Mesothelial cell of epicardium (in vitro differentiated cells): ENCODE results near the gene CACNA2D3. TPM values are rescaled to one million over a fixed set of nuclear protein-coding genes. Genes with fewer than 3 reads are reported as not detected.

Source experiments
- DNase-seq, 2 experiments: peaks; one replicate each; pipeline ENCODE4 v3.0.0; 2021; ENCODE audit warnings: low spot score in 2 of 2; ENCODE audit not compliant: unreplicated experiment in 2 of 2
- H3K27ac Mint-ChIP-seq: 2 replicates; pipeline ENCODE4 v1.8.0; 2021; ENCODE audit warnings: mixed read lengths
- H3K27me3 Mint-ChIP-seq: 2 replicates; pipeline ENCODE4 v1.8.0; 2021; ENCODE audit warnings: low read depth, mixed read lengths
- H3K36me3 Mint-ChIP-seq: 2 replicates; pipeline ENCODE4 v1.8.0; 2021; ENCODE audit warnings: mixed read lengths
- H3K4me1 Mint-ChIP-seq: 2 replicates; pipeline ENCODE4 v1.8.0; 2021; ENCODE audit warnings: mixed read lengths
- H3K4me3 Mint-ChIP-seq: 2 replicates; pipeline ENCODE4 v1.8.0; 2021; ENCODE audit warnings: mild to moderate bottlenecking, moderate library complexity, mixed read lengths
- H3K9me3 Mint-ChIP-seq: 2 replicates; pipeline ENCODE4 v1.8.0; 2021; ENCODE audit warnings: mixed read lengths
- CTCF ChIP-seq: fragments of 200-600 bp; sonication (generic); IDR thresholded peaks from one replicate; pipeline ENCODE4 v1.5.0; 2021; ENCODE audit warnings: antibody characterized with exemption; ENCODE audit not compliant: unreplicated experiment
- total RNA-seq: library from RNA; stranded (reverse); gene quantifications from 3 replicates; pipeline ENCODE4 v1.2.1, GENCODE V29; 2021

The CACNA2D3 gene
- total RNA-seq, 1 donor from 2014 or later = 2.3 TPM

GRCh38 chr3:54988302-54988837, 866.0 kb downstream of the CACNA2D3 start:
- H3K27me3 Mint-ChIP-seq = no peaks in the 10 kb centered on the region
- DNase-seq = no peak
- H3K27ac Mint-ChIP-seq = peak overlapping the region; percentile 96
- no peaks in the 10 kb centered on the region for H3K36me3 Mint-ChIP-seq
- H3K4me3 Mint-ChIP-seq = peak overlapping the region; percentile 27
- no peak for TF ChIP-seq CTCF
- H3K4me1 Mint-ChIP-seq = peaks cover 63% of the 10 kb centered on the region
- H3K9me3 Mint-ChIP-seq = no peaks in the 10 kb centered on the region

GRCh38 chr3:54988838-54989630, 866.7 kb downstream of the CACNA2D3 start:
- no peaks in the 10 kb centered on the region for H3K36me3 Mint-ChIP-seq
- H3K27ac Mint-ChIP-seq = peak overlapping the region; percentile 96
- H3K9me3 Mint-ChIP-seq = no peaks in the 10 kb centered on the region
- H3K27me3 Mint-ChIP-seq = no peaks in the 10 kb centered on the region
- no peak for TF ChIP-seq CTCF
- peak overlapping the region; percentile 4 for H3K4me3 Mint-ChIP-seq
- peaks cover 59% of the 10 kb centered on the region for H3K4me1 Mint-ChIP-seq
- DNase-seq = peak; percentile 64 to 68

GRCh38 chr3:54994111-54994513, 871.8 kb downstream of the CACNA2D3 start:
- peaks cover 19% of the 10 kb centered on the region for H3K4me1 Mint-ChIP-seq
- H3K4me3 Mint-ChIP-seq = no peak overlapping the region
- no peak for TF ChIP-seq CTCF
- H3K27ac Mint-ChIP-seq = no peak overlapping the region
- H3K36me3 Mint-ChIP-seq = peaks cover 1% of the 10 kb centered on the region
- no peaks in the 10 kb centered on the region for H3K27me3 Mint-ChIP-seq
- no peaks in the 10 kb centered on the region for H3K9me3 Mint-ChIP-seq
- no peak for DNase-seq

GRCh38 chr3:54999159-54999558, 876.8 kb downstream of the CACNA2D3 start:
- no peak overlapping the region for H3K4me3 Mint-ChIP-seq
- no peaks in the 10 kb centered on the region for H3K9me3 Mint-ChIP-seq
- peaks cover 19% of the 10 kb centered on the region for H3K4me1 Mint-ChIP-seq
- H3K27me3 Mint-ChIP-seq = peaks cover 1% of the 10 kb centered on the region
- DNase-seq = no peak
- H3K36me3 Mint-ChIP-seq = peaks cover 1% of the 10 kb centered on the region
- peak overlapping the region; percentile 85 for H3K27ac Mint-ChIP-seq
- TF ChIP-seq CTCF = peak; percentile 34

GRCh38 chr3:54999811-55000210, 877.5 kb downstream of the CACNA2D3 start:
- Mint-ChIP-seq H3K4me3 (no peak overlapping the region), H3K4me1 (peaks cover 18% of the 10 kb centered on the region), H3K36me3 (peaks cover 1% of the 10 kb centered on the region), H3K9me3 (no peaks in the 10 kb centered on the region), H3K27ac (peak overlapping the region; percentile 5), H3K27me3 (peaks cover 1% of the 10 kb centered on the region)
- DNase-seq = no peak
- TF ChIP-seq CTCF = no peak
